Measurements from ENCODE around the gene RIOK3. TPM values are rescaled to one million over a fixed set of nuclear protein-coding genes. Genes with fewer than 3 reads are reported as not detected.

RIOK3 gene
- polyA plus RNA-seq, 2 of the 4 experiments (the other 2 are of a cell fraction), result 25.3 to 43.3 TPM

GRCh38 chr18:23416298-23416697 is 36.8 kb upstream of the RIOK3 start:
- no peaks in the 10 kb centered on the region for H3K9me3 ChIP-seq
- H3K27ac ChIP-seq, result no peak overlapping the region
- WGBS (ENCODE audit: missing lambda C conversion rate), result 84% methylated on average over 3 of the region's 3 CpGs
- no peak for FAIRE-seq
- H3K4me3 ChIP-seq, result no peak overlapping the region
- no peak for DNase-seq (ENCODE audit: low read depth in 1 of 2, low spot score in 1 of 2)
- ChIA-PET CTCF (interaction anchor here (1.3 to 1.9 kb wide), 2 partner anchors 37 to 339 kb away, joined by 4 read pairs; no protein-coding TSS in a partner anchor), POLR2A (no interaction called here)
- ATAC-seq, result no peak
- H3K4me2 ChIP-seq, result no peak overlapping the region
- TF ChIP-seq NR3C1 (IDR thresholded peaks at IDR 0.05) (no peak), NFE2L2 (conservative IDR thresholded peaks at IDR 0.05; ENCODE audit: low read length) (no peak), ZSCAN20 (CRISPR knock-in tag; IDR thresholded peaks at IDR 0.05) (no peak), CHD2 (IDR thresholded peaks at IDR 0.05; ENCODE audit: low read length, partially characterized antibody) (no peak), POLR2AphosphoS2 (conservative IDR thresholded peaks at IDR 0.05; ENCODE audit: low read length) (no peak), POLR2A (IDR thresholded peaks at IDR 0.05; ENCODE audit: low read length) (no peak), FOSB (CRISPR knock-in tag; IDR thresholded peaks at IDR 0.05) (no peak), REST (IDR thresholded peaks at IDR 0.05) (no peak), GATA3 (IDR thresholded peaks at IDR 0.05; ENCODE audit: borderline replicate concordance) (no peak), ZFP36 (IDR thresholded peaks at IDR 0.05; ENCODE audit: borderline replicate concordance, partially characterized antibody) (no peak), BHLHE40 (IDR thresholded peaks at IDR 0.05; ENCODE audit: low read depth, low read length) (no peak), HOXA7 (CRISPR knock-in tag; IDR thresholded peaks at IDR 0.05) (no peak), ATOH8 (CRISPR knock-in tag; IDR thresholded peaks at IDR 0.05; ENCODE audit: low read depth) (no peak)
- H3K4me1 ChIP-seq, result no peaks in the 10 kb centered on the region

GRCh38 chr18:23421277-23421676 is 31.8 kb upstream of the RIOK3 start:
- TF ChIP-seq BHLHE40 (IDR thresholded peaks at IDR 0.05; ENCODE audit: low read depth, low read length), result no peak
- TF ChIP-seq PBX3 (IDR thresholded peaks at IDR 0.05), result no peak
- TF ChIP-seq ZSCAN20 (CRISPR knock-in tag; IDR thresholded peaks at IDR 0.05), result no peak
- TF ChIP-seq SMC3 (IDR thresholded peaks at IDR 0.05), result no peak
- no peak for TF ChIP-seq E2F6 (IDR thresholded peaks at IDR 0.05; ENCODE audit: borderline replicate concordance, low read depth)
- CTCF ChIA-PET, result interaction anchor here (0.7 kb wide), 1 partner anchor 290 kb away, joined by 3 read pairs; no protein-coding TSS in a partner anchor
- Histone ChIP-seq H3K4me2 (no peak overlapping the region), H3K27ac (no peak overlapping the region), H3K4me1 (peaks cover 14% of the 10 kb centered on the region), H3K4me3 (no peak overlapping the region), H3K9me3 (no peaks in the 10 kb centered on the region)
- FAIRE-seq, result no peak
- DNase-seq (ENCODE audit: low read depth in 1 of 2, low spot score in 1 of 2), result no peak
- 97% methylated on average over 1 of the region's 1 CpG for WGBS (ENCODE audit: missing lambda C conversion rate)
- no peak for ATAC-seq
- POLR2A ChIA-PET, result interaction anchor here (0.6 kb wide), 1 partner anchor 69 kb away, joined by 5 read pairs; no protein-coding TSS in a partner anchor

GRCh38 chr18:23422751-23423418 is 30.2 kb upstream of the RIOK3 start:
- H3K4me2 ChIP-seq, result peak overlapping the region; percentile 51
- peak in 1 of 2 experiments; percentile 56; a peak in 2 of 6 replicates for ATAC-seq
- CTCF ChIA-PET, result interaction anchor here (1.5 kb wide), 1 partner anchor 11 kb away, joined by 5 read pairs; no protein-coding TSS in a partner anchor
- H3K4me3 ChIP-seq, result no peak overlapping the region
- H3K27ac ChIP-seq, result peak overlapping the region; percentile 8 to 39; a peak in 2 of 6 replicates
- POLR2A ChIA-PET, result no interaction called here
- H3K9me3 ChIP-seq, result no peaks in the 10 kb centered on the region
- peaks cover 14% of the 10 kb centered on the region for H3K4me1 ChIP-seq
- no peak for FAIRE-seq
- TF ChIP-seq CEBPB (IDR thresholded peaks at IDR 0.05), result peak; percentile 29 to 55; a peak in 2 of 4 replicates
- TF ChIP-seq MAFK (IDR thresholded peaks at IDR 0.05; ENCODE audit: partially characterized antibody), result no peak
- 24% methylated on average over 3 of the region's 4 CpGs for WGBS (ENCODE audit: missing lambda C conversion rate)
- peak; percentile 20 to 56 for DNase-seq (ENCODE audit: low read depth in 1 of 2, low spot score in 1 of 2)

Data from A549 (cell line).